GM10248 (cell line): ENCODE results near the gene PIP5KL1.

Experiments used
- CTCF ChIA-PET: fragments of 300-600 bp; sonication (Branson Sonifier 250); formaldehyde crosslinking; extraction: SDS; loops from one replicate; lab custom pipeline; 2021; ENCODE audit warnings: antibody characterized with exemption; lab: Yijun Ruan, JAX
- POLR2A ChIA-PET: fragments of 350-650 bp; sonication (Branson Sonifier 250); formaldehyde crosslinking; extraction: SDS; loops from one replicate; lab custom pipeline; 2020; ENCODE audit warnings: antibody characterized with exemption; lab: Yijun Ruan, JAX
- DNase-seq: peaks from one replicate; pipeline ENCODE4 v3.0.0; 2012; ENCODE audit errors: extremely low spot score
- TF ChIP-seq, protein P1 (sequence below): IDR thresholded peaks from 2 replicates; pipeline ENCODE4 v1.5.1; 2012; ENCODE audit warnings: mild to moderate bottlenecking, low read depth; ENCODE audit errors: extremely low read depth, missing control alignments, control extremely low read depth

PIP5KL1 gene

DNA sequence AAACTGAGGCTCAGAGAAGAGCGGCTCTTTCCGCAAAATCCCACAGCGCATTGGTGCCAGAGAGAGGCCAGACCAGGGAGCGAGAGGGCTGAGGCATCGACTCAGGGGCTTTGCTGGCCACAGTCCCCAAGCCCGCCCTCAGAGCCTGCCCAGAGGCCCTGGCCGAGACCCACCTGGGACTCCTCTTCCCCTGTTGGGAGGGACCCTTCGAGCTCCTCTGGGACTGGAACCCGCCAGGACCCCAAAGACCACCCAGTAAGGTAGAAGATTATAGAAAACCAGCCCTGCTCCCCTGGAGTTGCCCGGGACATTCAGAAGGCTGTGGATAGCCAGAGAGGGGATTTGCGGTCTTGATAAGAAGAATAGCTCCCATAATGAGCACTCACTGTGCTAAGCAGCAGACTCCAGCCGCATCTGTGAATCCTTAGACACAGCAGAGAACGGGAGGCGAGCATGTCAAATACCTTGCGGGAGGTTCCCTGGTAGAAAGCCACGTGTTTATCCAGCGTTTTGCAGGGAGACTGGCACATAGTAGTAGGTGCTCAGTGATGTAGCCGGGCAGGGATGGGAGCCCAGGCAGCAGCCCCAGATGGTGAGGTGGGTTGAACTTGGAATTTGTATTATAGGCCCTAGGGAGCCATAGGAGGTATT, 52.5 kb downstream of the PIP5KL1 start:
- CTCF ChIA-PET = interaction anchor here (1.4 to 2.3 kb wide), 3 partner anchors 8 to 143 kb away, joined by 3 to 13 read pairs (median 3); partner anchors contain the start of gene TOR2A
- POLR2A ChIA-PET = no interaction called here
- DNase-seq = no peak
- TF ChIP-seq, protein P1, sequence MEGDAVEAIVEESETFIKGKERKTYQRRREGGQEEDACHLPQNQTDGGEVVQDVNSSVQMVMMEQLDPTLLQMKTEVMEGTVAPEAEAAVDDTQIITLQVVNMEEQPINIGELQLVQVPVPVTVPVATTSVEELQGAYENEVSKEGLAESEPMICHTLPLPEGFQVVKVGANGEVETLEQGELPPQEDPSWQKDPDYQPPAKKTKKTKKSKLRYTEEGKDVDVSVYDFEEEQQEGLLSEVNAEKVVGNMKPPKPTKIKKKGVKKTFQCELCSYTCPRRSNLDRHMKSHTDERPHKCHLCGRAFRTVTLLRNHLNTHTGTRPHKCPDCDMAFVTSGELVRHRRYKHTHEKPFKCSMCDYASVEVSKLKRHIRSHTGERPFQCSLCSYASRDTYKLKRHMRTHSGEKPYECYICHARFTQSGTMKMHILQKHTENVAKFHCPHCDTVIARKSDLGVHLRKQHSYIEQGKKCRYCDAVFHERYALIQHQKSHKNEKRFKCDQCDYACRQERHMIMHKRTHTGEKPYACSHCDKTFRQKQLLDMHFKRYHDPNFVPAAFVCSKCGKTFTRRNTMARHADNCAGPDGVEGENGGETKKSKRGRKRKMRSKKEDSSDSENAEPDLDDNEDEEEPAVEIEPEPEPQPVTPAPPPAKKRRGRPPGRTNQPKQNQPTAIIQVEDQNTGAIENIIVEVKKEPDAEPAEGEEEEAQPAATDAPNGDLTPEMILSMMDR = no peak

DNA sequence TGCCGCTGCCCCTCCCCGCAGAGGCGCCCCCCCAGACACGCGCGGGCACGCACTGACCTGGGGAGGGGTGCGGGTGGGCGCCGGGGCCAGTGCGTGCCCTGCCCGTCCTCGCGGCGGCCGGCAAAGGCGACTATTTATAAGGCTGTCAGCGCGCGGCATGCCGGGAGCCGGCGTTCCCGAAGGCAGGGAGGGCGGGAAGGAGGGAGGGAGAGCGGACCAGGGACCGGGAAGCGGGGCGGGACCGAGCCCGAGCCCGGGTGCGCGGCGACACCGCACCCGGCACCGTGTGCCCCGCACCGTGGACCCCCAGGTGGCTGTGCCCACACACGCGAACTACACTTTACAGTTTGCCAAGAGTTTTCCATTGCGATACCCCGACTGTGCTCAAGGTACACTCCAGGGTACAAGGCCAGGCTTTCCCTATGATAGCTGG, 53.0 kb downstream of the PIP5KL1 start, which contains the start of gene AK1:
TSS of gene AK1 (minus strand) at position 110 of the 433 bp plus-strand sequence. CDS start 3,058 bp downstream, outside the sequence.
- no peak for DNase-seq
- ChIA-PET POLR2A (no interaction called here), CTCF (interaction anchor here (0.7 to 2.3 kb wide), 4 partner anchors 7 to 143 kb away, joined by 3 to 13 read pairs (median 3); partner anchors contain the start of gene TOR2A)
- TF ChIP-seq, protein P1 = no peak

DNA sequence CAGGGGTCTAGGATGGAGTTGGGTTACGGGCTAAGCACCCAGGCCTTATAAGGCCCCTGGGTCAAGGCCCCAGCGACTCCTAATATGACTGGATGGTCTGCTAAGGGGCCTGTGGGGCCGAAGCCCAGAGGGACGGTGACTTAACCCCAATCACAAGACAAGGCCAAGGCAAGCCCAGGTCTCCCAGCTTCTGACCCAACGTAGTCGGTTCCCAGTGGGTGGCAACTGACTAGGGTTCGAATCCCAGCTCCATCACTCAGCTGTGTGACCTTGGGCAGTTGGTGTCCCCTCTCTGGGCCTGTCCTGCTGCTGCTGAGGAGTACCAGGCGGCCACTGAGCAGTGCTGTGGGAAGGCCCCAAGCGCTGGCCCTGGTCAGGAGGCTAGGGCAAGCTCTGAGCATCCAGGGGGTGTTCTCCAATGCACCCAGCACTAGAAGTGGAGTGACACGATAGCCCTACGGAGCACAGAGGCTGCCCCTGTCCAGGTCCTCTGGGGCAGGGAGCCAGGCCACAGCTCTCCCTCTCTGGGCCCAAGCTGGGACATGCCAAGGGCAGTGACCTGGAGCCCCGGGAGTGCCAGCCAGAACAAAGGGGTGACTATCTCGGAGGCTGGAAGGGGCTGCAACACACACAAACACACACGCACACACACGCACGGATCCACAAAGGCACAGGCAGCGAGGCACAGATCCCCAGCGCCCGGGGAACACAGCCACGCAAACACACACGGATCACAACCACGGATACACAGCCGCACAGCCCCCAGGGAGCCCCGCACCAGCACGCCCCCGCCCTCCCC, 53.6 kb downstream of the PIP5KL1 start:
- POLR2A ChIA-PET = no interaction called here
- no peak for DNase-seq
- CTCF ChIA-PET = interaction anchor here (0.7 to 1.4 kb wide), 5 partner anchors 12 to 72 kb away, joined by 3 read pairs; no protein-coding TSS in a partner anchor
- TF ChIP-seq, protein P1 = no peak

DNA sequence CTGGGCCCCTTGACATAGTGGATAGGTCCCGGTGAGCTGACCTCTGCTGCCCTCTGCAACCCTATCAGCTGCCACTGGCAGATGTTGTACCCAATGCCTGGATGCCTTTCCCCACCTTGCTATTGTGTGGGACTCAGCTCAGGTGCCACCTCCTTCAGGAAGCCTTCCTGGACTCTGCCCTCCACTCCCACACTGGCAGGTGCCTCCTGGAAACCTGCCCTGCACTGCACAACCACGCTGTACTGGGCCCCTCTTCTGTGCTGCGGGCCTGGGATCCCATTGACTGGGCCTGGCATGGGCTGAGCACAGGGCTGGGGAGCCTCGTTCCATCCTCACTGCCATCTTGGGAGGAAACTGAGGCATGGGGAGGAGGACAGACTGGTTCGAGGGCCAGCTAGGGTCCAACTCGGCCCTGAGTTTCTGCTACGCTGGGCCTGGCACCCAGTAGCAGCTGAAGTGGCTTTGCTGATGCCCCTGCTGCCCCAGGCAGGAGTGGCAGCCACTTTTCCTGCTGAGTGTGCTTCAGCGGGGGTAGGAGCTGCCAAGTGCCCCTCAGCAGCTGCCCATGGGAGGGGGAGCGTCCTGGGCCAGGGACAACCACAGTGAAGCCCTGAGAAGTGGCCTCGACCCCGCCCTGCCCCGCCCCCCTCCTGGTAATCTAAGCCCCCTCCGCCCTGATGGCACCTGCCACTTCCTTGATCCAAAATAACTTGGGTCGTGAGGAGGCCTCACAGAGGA, 54.4 kb downstream of the PIP5KL1 start:
- TF ChIP-seq, protein P1 = no peak
- ChIA-PET CTCF (interaction anchor here (0.9 to 1.2 kb wide), 3 partner anchors 11 to 46 kb away, joined by 3 read pairs; no protein-coding TSS in a partner anchor), POLR2A (interaction anchor here (0.6 kb wide), 1 partner anchor 46 kb away, joined by 3 read pairs; no protein-coding TSS in a partner anchor)
- no peak for DNase-seq

DNA sequence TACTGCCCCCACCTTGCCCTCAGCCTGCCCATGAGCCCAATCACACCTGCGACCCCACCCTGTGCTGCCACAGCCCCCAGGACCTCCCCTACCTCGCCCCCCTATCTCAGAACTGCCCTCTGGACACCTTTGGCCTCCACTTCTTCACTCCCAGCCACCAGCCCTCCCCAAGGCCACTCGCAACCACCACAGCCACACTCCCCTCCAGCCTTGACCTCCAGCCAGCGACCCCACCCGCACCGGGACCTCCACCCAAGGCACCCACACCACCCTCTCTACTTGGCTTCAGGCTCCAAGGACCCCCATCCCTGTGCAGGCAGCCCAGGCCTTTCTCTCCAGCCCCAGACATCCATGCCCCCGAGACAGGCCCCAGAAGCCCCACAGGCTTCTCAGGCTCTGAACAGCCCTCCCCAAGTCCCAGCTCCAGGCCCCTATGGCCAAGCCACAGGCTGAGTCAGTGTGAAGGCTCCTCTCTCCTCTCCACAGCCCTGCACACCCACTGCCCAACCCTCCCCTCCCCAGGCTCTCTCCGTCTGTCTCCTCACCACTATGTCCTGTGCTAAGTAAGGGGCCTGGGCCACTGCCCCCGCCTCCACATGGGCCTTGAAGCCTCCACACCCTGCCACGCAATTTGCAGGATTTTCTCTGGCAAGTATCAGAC, 55.1 kb downstream of the PIP5KL1 start:
- TF ChIP-seq, protein P1 = no peak

More for the DNA sequence above, 55.1 kb downstream of the PIP5KL1 start:
- POLR2A ChIA-PET = no interaction called here
- CTCF ChIA-PET = interaction anchor here (2.0 kb wide), 1 partner anchor 41 kb away, joined by 4 read pairs; the partner anchor contains the start of gene ST6GALNAC4
- no peak for DNase-seq
